HL-60 (cell line): Measurements from ENCODE around the gene MAPK11.

Experiments
- DNase-seq, 2 experiments: peaks; one replicate each; pipeline ENCODE4 v3.0.0-alpha.2; 2010 to 2020; ENCODE audit warnings: low read depth in 1 of 2, low spot score in 1 of 2
- H3K27ac ChIP-seq: fragments of 250-450 bp; sonication (Bioruptor Pico); replicated peaks from 2 replicates; pipeline ENCODE4 v1.5.1; 2020; ENCODE audit warnings: mild to moderate bottlenecking, moderate library complexity
- H3K27me3 ChIP-seq: fragments of 250-450 bp; sonication (Bioruptor Pico); 2 replicates; pipeline ENCODE4 v1.5.1; 2021; ENCODE audit warnings: mild to moderate bottlenecking, moderate library complexity; ENCODE audit not compliant: insufficient read depth, poor library complexity, severe bottlenecking
- H3K4me3 ChIP-seq: replicated peaks from 2 replicates; pipeline ENCODE4 v1.5.1; 2011; ENCODE audit warnings: mild to moderate bottlenecking, control low read depth, low read length; ENCODE audit not compliant: insufficient read depth
- GABPA ChIP-seq: IDR thresholded peaks from 2 replicates; pipeline ENCODE4 v1.6.1; 2012; ENCODE audit warnings: low read depth
- POLR2AphosphoS5 ChIP-seq: IDR thresholded peaks from 2 replicates; pipeline ENCODE4 v1.6.1; 2012; ENCODE audit warnings: low read depth
- SPI1 ChIP-seq: IDR thresholded peaks from 2 replicates; pipeline ENCODE4 v1.6.1; 2012; ENCODE audit warnings: low read depth, mild to moderate bottlenecking, borderline replicate concordance
- TF ChIP-seq, protein P1 (sequence below): IDR thresholded peaks from 2 replicates; pipeline ENCODE4 v1.6.1; 2012; ENCODE audit warnings: low read depth; ENCODE audit not compliant: insufficient replicate concordance
- TF ChIP-seq, protein P2 (sequence below): IDR thresholded peaks from one replicate; pipeline ENCODE4 v1.5.1; 2011; ENCODE audit warnings: low read length, control low read depth, inconsistent platforms; ENCODE audit not compliant: insufficient read depth

The MAPK11 gene

DNA sequence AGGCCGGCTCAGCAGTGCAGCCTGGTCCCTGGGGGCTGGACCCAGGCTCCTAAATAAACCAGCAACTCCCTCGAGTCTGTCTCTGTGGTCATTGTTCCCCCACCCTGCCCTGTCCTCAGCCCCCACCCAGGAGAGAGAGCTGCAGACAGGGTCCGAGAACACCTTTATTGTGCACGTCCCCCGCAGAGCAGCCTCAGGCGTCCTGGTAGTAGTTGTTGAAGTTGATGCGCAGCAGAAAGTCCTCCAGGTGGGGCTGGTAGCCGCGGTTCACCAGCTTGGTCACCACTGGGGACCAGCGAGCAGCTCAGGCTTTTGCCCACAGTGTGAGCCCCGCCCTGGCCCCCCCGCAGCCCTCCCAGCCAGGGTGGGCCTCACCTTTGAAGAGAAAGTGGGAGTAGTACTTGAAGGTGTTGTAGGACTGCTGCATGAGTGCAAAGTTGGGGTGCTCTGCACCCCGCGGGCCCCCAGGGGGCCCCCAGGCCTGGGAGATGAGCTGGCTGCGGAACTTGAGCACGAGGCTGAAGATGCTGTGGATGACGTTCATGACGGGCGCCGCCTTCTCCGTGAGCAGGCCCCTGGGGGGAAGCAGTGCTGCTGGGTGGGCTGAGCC, 52.5 kb downstream of the MAPK11 start:
- Histone ChIP-seq H3K27me3 (no peaks in the 10 kb centered on the region), H3K4me3 (no peak overlapping the region), H3K27ac (no peak overlapping the region)
- DNase-seq: no peak
- no peak for TF ChIP-seq POLR2AphosphoS5
- no peak for TF ChIP-seq SPI1
- TF ChIP-seq, protein P1, sequence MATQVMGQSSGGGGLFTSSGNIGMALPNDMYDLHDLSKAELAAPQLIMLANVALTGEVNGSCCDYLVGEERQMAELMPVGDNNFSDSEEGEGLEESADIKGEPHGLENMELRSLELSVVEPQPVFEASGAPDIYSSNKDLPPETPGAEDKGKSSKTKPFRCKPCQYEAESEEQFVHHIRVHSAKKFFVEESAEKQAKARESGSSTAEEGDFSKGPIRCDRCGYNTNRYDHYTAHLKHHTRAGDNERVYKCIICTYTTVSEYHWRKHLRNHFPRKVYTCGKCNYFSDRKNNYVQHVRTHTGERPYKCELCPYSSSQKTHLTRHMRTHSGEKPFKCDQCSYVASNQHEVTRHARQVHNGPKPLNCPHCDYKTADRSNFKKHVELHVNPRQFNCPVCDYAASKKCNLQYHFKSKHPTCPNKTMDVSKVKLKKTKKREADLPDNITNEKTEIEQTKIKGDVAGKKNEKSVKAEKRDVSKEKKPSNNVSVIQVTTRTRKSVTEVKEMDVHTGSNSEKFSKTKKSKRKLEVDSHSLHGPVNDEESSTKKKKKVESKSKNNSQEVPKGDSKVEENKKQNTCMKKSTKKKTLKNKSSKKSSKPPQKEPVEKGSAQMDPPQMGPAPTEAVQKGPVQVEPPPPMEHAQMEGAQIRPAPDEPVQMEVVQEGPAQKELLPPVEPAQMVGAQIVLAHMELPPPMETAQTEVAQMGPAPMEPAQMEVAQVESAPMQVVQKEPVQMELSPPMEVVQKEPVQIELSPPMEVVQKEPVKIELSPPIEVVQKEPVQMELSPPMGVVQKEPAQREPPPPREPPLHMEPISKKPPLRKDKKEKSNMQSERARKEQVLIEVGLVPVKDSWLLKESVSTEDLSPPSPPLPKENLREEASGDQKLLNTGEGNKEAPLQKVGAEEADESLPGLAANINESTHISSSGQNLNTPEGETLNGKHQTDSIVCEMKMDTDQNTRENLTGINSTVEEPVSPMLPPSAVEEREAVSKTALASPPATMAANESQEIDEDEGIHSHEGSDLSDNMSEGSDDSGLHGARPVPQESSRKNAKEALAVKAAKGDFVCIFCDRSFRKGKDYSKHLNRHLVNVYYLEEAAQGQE: no peak
- no peak for TF ChIP-seq GABPA
- TF ChIP-seq, protein P2, sequence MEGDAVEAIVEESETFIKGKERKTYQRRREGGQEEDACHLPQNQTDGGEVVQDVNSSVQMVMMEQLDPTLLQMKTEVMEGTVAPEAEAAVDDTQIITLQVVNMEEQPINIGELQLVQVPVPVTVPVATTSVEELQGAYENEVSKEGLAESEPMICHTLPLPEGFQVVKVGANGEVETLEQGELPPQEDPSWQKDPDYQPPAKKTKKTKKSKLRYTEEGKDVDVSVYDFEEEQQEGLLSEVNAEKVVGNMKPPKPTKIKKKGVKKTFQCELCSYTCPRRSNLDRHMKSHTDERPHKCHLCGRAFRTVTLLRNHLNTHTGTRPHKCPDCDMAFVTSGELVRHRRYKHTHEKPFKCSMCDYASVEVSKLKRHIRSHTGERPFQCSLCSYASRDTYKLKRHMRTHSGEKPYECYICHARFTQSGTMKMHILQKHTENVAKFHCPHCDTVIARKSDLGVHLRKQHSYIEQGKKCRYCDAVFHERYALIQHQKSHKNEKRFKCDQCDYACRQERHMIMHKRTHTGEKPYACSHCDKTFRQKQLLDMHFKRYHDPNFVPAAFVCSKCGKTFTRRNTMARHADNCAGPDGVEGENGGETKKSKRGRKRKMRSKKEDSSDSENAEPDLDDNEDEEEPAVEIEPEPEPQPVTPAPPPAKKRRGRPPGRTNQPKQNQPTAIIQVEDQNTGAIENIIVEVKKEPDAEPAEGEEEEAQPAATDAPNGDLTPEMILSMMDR: no peak

DNA sequence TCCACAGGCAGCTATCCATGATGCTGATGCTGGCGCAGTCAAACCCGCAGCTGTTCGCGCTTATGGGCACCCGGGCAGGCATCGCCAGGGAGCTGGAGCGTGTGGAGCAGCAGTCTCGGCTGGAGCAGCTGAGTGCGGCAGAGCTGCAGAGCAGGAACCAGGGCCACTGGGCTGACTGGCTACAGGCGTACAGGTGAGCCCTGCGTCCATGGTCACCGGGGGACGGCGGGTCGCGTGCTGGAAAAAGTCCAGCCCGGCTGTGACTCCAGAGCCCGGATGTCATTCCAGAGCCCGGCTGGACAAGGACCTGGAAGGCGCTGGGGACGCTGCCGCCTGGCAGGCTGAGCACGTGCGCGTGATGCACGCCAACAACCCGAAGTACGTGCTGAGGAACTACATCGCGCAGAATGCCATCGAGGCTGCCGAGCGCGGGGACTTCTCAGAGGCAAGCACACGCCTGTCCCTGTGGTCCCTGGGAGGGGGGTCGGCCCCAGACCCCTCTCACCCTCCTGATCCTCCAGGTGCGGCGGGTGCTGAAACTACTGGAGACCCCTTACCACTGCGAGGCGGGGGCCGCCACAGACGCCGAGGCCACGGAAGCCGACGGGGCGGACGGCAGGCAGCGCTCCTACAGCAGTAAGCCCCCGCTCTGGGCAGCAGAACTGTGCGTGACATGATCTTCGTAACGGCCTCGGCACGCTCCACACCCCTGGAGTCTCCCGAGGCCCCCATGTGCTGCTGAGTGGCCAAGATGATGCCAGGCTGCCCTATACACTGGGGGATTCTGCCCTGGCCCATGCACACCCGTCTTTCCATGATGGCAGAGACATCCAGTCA, 53.3 kb downstream of the MAPK11 start:
- TF ChIP-seq, protein P1: no peak
- no peak for TF ChIP-seq GABPA
- TF ChIP-seq, protein P2: no peak
- TF ChIP-seq POLR2AphosphoS5: no peak
- DNase-seq: no peak
- H3K4me3 ChIP-seq: no peak overlapping the region
- H3K27me3 ChIP-seq: no peaks in the 10 kb centered on the region
- no peak overlapping the region for H3K27ac ChIP-seq

DNA sequence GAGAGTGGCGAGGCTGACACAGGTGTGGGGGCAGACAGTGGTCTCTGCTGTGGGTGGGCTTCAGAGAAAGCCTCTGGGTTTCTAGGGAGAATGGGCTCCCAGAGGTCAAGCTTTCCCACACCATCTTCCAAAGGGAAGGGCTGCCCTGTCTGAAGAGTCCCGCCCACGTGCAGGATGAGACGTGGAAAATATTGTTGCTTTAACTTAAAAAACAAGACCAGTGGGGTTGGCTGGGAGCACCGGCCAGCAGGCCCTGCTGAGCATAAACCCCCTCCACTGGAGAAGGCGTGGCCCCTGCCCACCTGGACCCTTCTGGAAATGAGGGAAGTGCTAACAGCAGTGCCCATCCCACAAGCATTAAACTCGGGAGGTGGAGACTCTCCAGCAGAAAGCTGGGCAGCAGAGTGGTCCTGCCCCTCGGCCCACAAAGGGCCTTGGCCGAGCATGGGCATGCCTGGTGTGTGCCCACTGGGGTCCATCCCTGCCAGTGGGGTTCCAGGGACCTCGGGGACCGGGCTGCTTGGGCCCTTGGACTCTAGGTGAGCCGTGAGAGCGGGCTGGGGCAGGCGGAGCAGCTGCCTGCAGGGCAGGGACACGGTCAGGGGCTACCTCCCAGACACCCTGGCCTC, 54.0 kb downstream of the MAPK11 start:
- DNase-seq: no peak
- H3K27me3 ChIP-seq: no peaks in the 10 kb centered on the region
- TF ChIP-seq POLR2AphosphoS5 (no peak), GABPA (no peak), SPI1 (no peak)
- TF ChIP-seq, protein P1: no peak
- TF ChIP-seq, protein P2: no peak
- H3K4me3 ChIP-seq: no peak overlapping the region
- no peak overlapping the region for H3K27ac ChIP-seq
